Thyroid gland (tissue), 4 donors: ENCODE measurements around the gene COG4.
"Not testable (repeated sequence)": the region's sequence is repeated elsewhere in the genome, so short reads cannot be mapped to it uniquely, and the experiment has no call there.

ENCODE experiments used
- POLR2A ChIP-seq, 2 donors: fragments of 450-650 bp; IDR thresholded peaks; one replicate each; pipeline ENCODE4 v1.6.1; 2017; ENCODE audit warnings: antibody characterized with exemption in 2 of 2, mild to moderate bottlenecking in 2 of 2, moderate library complexity in 1 of 2
- TF ChIP-seq, protein P1 (sequence below), 6 experiments: fragments of 200-600 bp in 3 of 6; fragments of 450-650 bp in 3 of 6; sonication (generic) in 3 of 6; IDR thresholded peaks; one replicate each; pipeline ENCODE4 v1.5.1; 2016 to 2019; ENCODE audit warnings: antibody characterized with exemption in 6 of 6, mild to moderate bottlenecking in 2 of 6, inconsistent platforms in 1 of 6, moderate library complexity in 1 of 6

DNA sequence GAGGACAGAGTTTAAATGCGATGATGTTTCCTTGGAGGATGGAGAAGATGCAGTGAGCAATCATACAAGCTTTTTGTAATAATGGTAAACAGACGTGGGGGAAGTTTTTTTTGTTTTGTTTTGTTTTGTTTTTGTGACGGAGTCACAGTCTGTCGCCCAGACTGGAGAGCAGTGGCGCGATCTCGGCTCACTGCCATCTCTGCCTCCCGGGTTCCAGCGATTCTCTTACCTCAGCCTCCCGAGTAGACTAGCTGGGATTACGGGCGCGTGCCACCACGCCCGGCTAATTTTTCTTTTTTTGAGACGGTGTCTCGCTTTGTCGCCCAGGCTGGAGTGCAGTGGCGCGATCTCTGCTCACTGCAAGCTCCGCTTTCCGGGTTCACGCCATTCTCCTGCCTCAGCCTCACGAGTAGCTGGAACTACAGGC is 1.1 kb upstream of the COG4 start:
- not testable (repeated sequence) for TF ChIP-seq POLR2A (IDR thresholded peaks at IDR 0.05)
- TF ChIP-seq, protein P1, sequence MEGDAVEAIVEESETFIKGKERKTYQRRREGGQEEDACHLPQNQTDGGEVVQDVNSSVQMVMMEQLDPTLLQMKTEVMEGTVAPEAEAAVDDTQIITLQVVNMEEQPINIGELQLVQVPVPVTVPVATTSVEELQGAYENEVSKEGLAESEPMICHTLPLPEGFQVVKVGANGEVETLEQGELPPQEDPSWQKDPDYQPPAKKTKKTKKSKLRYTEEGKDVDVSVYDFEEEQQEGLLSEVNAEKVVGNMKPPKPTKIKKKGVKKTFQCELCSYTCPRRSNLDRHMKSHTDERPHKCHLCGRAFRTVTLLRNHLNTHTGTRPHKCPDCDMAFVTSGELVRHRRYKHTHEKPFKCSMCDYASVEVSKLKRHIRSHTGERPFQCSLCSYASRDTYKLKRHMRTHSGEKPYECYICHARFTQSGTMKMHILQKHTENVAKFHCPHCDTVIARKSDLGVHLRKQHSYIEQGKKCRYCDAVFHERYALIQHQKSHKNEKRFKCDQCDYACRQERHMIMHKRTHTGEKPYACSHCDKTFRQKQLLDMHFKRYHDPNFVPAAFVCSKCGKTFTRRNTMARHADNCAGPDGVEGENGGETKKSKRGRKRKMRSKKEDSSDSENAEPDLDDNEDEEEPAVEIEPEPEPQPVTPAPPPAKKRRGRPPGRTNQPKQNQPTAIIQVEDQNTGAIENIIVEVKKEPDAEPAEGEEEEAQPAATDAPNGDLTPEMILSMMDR (IDR thresholded peaks at IDR 0.05) = not testable (repeated sequence)
